OCI-LY3 (cell line): ENCODE measurements around the gene ANXA4.

ENCODE experiments used
- EZH2phosphoT487 ChIP-seq: fragments of 200-600 bp; shearing (Covaris generic); IDR thresholded peaks from 2 replicates; pipeline ENCODE4 v1.6.1; 2018; ENCODE audit warnings: antibody characterized with exemption, mixed run types, low read depth
- TF ChIP-seq, protein P1 (sequence below): fragments of 200-600, 300-600 bp; sonication (generic); IDR thresholded peaks from 2 replicates; pipeline ENCODE4 v1.5.1; 2014; ENCODE audit warnings: antibody characterized with exemption, low read length, low read depth

DNA sequence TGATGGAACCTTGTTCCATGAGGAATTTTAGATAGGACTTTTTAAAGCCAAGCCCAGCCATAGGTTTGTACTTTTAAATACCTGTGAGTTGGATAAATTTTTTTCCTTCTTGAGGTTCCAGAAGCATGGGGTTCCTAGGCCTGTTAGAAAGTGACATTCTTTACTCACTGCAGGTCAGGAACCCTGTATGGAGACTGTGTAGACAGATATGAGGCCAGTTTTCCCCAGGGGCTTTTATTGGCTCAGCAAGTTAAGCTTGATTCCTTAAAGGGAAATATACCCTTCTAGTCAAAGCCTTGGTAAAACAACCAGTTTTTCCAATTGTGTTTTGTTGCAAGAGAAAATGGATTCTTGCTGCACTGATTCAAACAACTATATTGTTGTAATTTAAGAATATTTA lies 49.1 kb downstream of the ANXA4 start:
- TF ChIP-seq, protein P1, sequence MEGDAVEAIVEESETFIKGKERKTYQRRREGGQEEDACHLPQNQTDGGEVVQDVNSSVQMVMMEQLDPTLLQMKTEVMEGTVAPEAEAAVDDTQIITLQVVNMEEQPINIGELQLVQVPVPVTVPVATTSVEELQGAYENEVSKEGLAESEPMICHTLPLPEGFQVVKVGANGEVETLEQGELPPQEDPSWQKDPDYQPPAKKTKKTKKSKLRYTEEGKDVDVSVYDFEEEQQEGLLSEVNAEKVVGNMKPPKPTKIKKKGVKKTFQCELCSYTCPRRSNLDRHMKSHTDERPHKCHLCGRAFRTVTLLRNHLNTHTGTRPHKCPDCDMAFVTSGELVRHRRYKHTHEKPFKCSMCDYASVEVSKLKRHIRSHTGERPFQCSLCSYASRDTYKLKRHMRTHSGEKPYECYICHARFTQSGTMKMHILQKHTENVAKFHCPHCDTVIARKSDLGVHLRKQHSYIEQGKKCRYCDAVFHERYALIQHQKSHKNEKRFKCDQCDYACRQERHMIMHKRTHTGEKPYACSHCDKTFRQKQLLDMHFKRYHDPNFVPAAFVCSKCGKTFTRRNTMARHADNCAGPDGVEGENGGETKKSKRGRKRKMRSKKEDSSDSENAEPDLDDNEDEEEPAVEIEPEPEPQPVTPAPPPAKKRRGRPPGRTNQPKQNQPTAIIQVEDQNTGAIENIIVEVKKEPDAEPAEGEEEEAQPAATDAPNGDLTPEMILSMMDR, result no peak
- no peak for TF ChIP-seq EZH2phosphoT487
